ENCODE data around the gene BST2.
A peak's percentile ranks its signal among the peaks of the same experiment; 100 is the strongest.

BST2 gene

GRCh38 chr19:17448131-17448967 is 42.9 kb upstream of the BST2 start, which contains the start of gene TMEM221:
TMEM221 (minus strand) TSS chr19:17448668; CDS start chr19:17448462, 206 bp downstream.
- ATAC-seq: peak; percentile 82

GRCh38 chr19:17447704-17448130 is 42.3 kb upstream of the BST2 start:
- ATAC-seq: peak; percentile 26
- TF ChIP-seq TCF4 (CRISPR knock-in tag; IDR thresholded peaks at IDR 0.05; ENCODE audit: borderline replicate concordance) (no peak), SNAI2 (CRISPR knock-in tag; IDR thresholded peaks at IDR 0.05) (no peak), ZFP3 (CRISPR knock-in tag; IDR thresholded peaks at IDR 0.05) (no peak), RARB (CRISPR knock-in tag; IDR thresholded peaks at IDR 0.05) (no peak), PPARA (CRISPR knock-in tag; IDR thresholded peaks at IDR 0.05; ENCODE audit: borderline replicate concordance) (no peak), GLIS3 (CRISPR knock-in tag; IDR thresholded peaks at IDR 0.05) (no peak), BACH2 (CRISPR knock-in tag; IDR thresholded peaks at IDR 0.05; ENCODE audit: borderline replicate concordance) (no peak), ZC3H10 (CRISPR knock-in tag; IDR thresholded peaks at IDR 0.05) (no peak), ZNF565 (CRISPR knock-in tag; conservative IDR thresholded peaks at IDR 0.05; ENCODE audit: low read depth) (no peak)
- TF ChIP-seq, protein P1, sequence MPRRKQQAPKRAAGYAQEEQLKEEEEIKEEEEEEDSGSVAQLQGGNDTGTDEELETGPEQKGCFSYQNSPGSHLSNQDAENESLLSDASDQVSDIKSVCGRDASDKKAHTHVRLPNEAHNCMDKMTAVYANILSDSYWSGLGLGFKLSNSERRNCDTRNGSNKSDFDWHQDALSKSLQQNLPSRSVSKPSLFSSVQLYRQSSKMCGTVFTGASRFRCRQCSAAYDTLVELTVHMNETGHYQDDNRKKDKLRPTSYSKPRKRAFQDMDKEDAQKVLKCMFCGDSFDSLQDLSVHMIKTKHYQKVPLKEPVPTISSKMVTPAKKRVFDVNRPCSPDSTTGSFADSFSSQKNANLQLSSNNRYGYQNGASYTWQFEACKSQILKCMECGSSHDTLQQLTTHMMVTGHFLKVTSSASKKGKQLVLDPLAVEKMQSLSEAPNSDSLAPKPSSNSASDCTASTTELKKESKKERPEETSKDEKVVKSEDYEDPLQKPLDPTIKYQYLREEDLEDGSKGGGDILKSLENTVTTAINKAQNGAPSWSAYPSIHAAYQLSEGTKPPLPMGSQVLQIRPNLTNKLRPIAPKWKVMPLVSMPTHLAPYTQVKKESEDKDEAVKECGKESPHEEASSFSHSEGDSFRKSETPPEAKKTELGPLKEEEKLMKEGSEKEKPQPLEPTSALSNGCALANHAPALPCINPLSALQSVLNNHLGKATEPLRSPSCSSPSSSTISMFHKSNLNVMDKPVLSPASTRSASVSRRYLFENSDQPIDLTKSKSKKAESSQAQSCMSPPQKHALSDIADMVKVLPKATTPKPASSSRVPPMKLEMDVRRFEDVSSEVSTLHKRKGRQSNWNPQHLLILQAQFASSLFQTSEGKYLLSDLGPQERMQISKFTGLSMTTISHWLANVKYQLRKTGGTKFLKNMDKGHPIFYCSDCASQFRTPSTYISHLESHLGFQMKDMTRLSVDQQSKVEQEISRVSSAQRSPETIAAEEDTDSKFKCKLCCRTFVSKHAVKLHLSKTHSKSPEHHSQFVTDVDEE (CRISPR knock-in tag; IDR thresholded peaks at IDR 0.05): no peak
- TF ChIP-seq, protein P2, sequence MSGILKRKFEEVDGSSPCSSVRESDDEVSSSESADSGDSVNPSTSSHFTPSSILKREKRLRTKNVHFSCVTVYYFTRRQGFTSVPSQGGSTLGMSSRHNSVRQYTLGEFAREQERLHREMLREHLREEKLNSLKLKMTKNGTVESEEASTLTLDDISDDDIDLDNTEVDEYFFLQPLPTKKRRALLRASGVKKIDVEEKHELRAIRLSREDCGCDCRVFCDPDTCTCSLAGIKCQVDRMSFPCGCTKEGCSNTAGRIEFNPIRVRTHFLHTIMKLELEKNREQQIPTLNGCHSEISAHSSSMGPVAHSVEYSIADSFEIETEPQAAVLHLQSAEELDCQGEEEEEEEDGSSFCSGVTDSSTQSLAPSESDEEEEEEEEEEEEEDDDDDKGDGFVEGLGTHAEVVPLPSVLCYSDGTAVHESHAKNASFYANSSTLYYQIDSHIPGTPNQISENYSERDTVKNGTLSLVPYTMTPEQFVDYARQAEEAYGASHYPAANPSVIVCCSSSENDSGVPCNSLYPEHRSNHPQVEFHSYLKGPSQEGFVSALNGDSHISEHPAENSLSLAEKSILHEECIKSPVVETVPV (CRISPR knock-in tag; IDR thresholded peaks at IDR 0.05): no peak

More at GRCh38 chr19:17448131-17448967, 42.9 kb upstream of the BST2 start, which contains the start of gene TMEM221:
- no peak for TF ChIP-seq PPARA (CRISPR knock-in tag; IDR thresholded peaks at IDR 0.05; ENCODE audit: borderline replicate concordance)
- TF ChIP-seq ESRRG (CRISPR knock-in tag; IDR thresholded peaks at IDR 0.05): no peak
- TF ChIP-seq GLIS3 (CRISPR knock-in tag; IDR thresholded peaks at IDR 0.05): no peak
- TF ChIP-seq TCF4 (CRISPR knock-in tag; IDR thresholded peaks at IDR 0.05; ENCODE audit: borderline replicate concordance): no peak
- no peak for TF ChIP-seq ZC3H10 (CRISPR knock-in tag; IDR thresholded peaks at IDR 0.05)
- TF ChIP-seq ISL1 (CRISPR knock-in tag; IDR thresholded peaks at IDR 0.05): no peak
- TF ChIP-seq, protein P3, sequence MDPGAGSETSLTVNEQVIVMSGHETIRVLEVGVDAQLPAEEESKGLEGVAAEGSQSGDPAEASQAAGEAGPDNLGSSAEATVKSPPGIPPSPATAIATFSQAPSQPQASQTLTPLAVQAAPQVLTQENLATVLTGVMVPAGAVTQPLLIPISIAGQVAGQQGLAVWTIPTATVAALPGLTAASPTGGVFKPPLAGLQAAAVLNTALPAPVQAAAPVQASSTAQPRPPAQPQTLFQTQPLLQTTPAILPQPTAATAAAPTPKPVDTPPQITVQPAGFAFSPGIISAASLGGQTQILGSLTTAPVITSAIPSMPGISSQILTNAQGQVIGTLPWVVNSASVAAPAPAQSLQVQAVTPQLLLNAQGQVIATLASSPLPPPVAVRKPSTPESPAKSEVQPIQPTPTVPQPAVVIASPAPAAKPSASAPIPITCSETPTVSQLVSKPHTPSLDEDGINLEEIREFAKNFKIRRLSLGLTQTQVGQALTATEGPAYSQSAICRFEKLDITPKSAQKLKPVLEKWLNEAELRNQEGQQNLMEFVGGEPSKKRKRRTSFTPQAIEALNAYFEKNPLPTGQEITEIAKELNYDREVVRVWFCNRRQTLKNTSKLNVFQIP (CRISPR knock-in tag; IDR thresholded peaks at IDR 0.05; ENCODE audit: borderline replicate concordance, low read depth): no peak
- no peak for TF ChIP-seq SNAI2 (CRISPR knock-in tag; IDR thresholded peaks at IDR 0.05)
- no peak for TF ChIP-seq ZNF70 (CRISPR knock-in tag; IDR thresholded peaks at IDR 0.05)
- TF ChIP-seq ZNF565 (CRISPR knock-in tag; conservative IDR thresholded peaks at IDR 0.05; ENCODE audit: low read depth): no peak
- TF ChIP-seq, protein P2 (CRISPR knock-in tag; IDR thresholded peaks at IDR 0.05): no peak
- TF ChIP-seq ARNTL (CRISPR knock-in tag; IDR thresholded peaks at IDR 0.05; ENCODE audit: borderline replicate concordance, low read depth): no peak
- TF ChIP-seq OSR1 (CRISPR knock-in tag; IDR thresholded peaks at IDR 0.05): no peak
- no peak for TF ChIP-seq CREB5 (CRISPR knock-in tag; IDR thresholded peaks at IDR 0.05; ENCODE audit: low read depth)
- no peak for TF ChIP-seq ZFP3 (CRISPR knock-in tag; IDR thresholded peaks at IDR 0.05)
- TF ChIP-seq, protein P4, sequence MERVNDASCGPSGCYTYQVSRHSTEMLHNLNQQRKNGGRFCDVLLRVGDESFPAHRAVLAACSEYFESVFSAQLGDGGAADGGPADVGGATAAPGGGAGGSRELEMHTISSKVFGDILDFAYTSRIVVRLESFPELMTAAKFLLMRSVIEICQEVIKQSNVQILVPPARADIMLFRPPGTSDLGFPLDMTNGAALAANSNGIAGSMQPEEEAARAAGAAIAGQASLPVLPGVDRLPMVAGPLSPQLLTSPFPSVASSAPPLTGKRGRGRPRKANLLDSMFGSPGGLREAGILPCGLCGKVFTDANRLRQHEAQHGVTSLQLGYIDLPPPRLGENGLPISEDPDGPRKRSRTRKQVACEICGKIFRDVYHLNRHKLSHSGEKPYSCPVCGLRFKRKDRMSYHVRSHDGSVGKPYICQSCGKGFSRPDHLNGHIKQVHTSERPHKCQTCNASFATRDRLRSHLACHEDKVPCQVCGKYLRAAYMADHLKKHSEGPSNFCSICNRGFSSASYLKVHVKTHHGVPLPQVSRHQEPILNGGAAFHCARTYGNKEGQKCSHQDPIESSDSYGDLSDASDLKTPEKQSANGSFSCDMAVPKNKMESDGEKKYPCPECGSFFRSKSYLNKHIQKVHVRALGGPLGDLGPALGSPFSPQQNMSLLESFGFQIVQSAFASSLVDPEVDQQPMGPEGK (CRISPR knock-in tag; IDR thresholded peaks at IDR 0.05; ENCODE audit: borderline replicate concordance): no peak
- TF ChIP-seq ZNF8 (CRISPR knock-in tag; IDR thresholded peaks at IDR 0.05): no peak
- TF ChIP-seq RARB (CRISPR knock-in tag; IDR thresholded peaks at IDR 0.05): no peak
- TF ChIP-seq, protein P1 (CRISPR knock-in tag; IDR thresholded peaks at IDR 0.05): no peak
- no peak for TF ChIP-seq ZFP30 (CRISPR knock-in tag; IDR thresholded peaks at IDR 0.05)

Measured in SK-N-SH treated with all-trans-retinoic acid at 6 μM for 48 hours (cell line).